OCI-LY3 (cell line): Measurements from ENCODE around the gene NDUFA13.

Experiments
- EZH2phosphoT487 ChIP-seq: fragments of 200-600 bp; shearing (Covaris generic); IDR thresholded peaks from 2 replicates; pipeline ENCODE4 v1.6.1; 2018; ENCODE audit warnings: antibody characterized with exemption, mixed run types, low read depth
- TF ChIP-seq, protein P1 (sequence below): fragments of 200-600, 300-600 bp; sonication (generic); IDR thresholded peaks from 2 replicates; pipeline ENCODE4 v1.5.1; 2014; ENCODE audit warnings: antibody characterized with exemption, low read length, low read depth

DNA sequence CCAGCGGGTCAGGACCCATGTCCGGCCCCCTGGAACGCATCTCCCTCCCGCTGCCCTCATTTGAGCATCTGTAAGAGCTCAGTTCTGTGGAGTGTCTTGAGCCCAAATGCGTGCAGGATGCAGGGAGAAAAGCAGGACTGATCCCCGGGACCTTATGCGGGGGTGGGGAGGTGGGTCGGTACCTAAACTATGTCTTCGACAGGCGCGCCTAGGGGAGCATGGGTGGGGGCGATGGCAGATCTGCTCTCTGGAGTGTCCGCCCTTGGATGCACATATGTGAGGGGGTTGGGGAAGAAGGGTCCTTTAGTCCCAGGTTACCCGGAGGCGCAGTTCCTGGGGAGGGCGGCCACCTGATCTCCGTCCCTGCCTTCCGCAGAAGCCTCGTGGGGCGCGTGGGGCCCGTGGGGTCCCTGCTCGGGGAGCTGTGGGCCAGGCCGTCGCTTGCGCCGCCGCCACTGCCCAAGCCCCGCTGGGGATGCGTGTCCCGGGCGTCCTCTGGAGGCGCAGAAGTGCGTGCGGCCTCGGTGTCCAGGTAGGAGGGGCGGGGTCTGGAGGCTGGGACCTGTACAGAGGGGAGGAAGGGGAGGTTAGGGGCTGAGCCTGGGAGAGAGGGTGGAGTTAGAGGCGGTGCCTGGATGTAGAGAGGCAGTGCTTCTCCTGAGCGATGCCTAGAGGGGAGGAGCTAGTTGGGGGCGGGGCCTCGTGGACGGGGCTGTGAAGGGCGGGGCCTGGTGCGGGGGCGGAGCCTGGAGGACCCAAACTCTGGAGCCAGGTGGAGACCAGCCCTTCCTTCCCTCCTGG is 24.9 kb downstream of the NDUFA13 start:
- TF ChIP-seq, protein P1, sequence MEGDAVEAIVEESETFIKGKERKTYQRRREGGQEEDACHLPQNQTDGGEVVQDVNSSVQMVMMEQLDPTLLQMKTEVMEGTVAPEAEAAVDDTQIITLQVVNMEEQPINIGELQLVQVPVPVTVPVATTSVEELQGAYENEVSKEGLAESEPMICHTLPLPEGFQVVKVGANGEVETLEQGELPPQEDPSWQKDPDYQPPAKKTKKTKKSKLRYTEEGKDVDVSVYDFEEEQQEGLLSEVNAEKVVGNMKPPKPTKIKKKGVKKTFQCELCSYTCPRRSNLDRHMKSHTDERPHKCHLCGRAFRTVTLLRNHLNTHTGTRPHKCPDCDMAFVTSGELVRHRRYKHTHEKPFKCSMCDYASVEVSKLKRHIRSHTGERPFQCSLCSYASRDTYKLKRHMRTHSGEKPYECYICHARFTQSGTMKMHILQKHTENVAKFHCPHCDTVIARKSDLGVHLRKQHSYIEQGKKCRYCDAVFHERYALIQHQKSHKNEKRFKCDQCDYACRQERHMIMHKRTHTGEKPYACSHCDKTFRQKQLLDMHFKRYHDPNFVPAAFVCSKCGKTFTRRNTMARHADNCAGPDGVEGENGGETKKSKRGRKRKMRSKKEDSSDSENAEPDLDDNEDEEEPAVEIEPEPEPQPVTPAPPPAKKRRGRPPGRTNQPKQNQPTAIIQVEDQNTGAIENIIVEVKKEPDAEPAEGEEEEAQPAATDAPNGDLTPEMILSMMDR, result no peak
- no peak for TF ChIP-seq EZH2phosphoT487
